GM23338 (cell line): ENCODE measurements around the gene CFAP92.

Source experiments
- CREB1 ChIP-seq: fragments of 250-450 bp; sonication (Bioruptor Pico); IDR thresholded peaks from 2 replicates; pipeline ENCODE4 v1.5.0; 2020; ENCODE audit warnings: low read depth, mild to moderate bottlenecking, moderate library complexity
- EZH2 ChIP-seq: fragments of 200-600 bp; sonication (generic); IDR thresholded peaks from one replicate; pipeline ENCODE4 v1.8.0; 2017; ENCODE audit warnings: antibody characterized with exemption, mild to moderate bottlenecking, low read depth; ENCODE audit not compliant: unreplicated experiment
- EZH2phosphoT487 ChIP-seq: fragments of 200-600 bp; sonication (generic); IDR thresholded peaks from one replicate; pipeline ENCODE4 v1.8.1; 2018; ENCODE audit warnings: antibody characterized with exemption; ENCODE audit not compliant: unreplicated experiment
- POLR2AphosphoS5 ChIP-seq: IDR thresholded peaks from 2 replicates; pipeline ENCODE4 v1.6.1; 2016; ENCODE audit warnings: antibody characterized with exemption, low read depth
- STAT1 ChIP-seq: IDR thresholded peaks from one replicate; pipeline ENCODE4 v1.6.1; 2016; ENCODE audit warnings: antibody characterized with exemption; ENCODE audit not compliant: unreplicated experiment
- ZNF114 ChIP-seq: fragments of 250-450 bp; sonication (Bioruptor Pico); IDR thresholded peaks from 2 replicates; pipeline ENCODE4 v1.5.0; 2020; ENCODE audit warnings: mild to moderate bottlenecking, moderate library complexity
- ZNF331 ChIP-seq: fragments of 250-450 bp; sonication (Bioruptor Pico); IDR thresholded peaks from 2 replicates; pipeline ENCODE4 v1.5.0; 2020; ENCODE audit warnings: low read depth, mild to moderate bottlenecking, moderate library complexity
- TF ChIP-seq, protein P1 (sequence below), 2 experiments: fragments of 200-600 bp in 1 of 2; sonication (generic) in 1 of 2; conservative IDR thresholded peaks; 2 replicates each; pipeline versions ENCODE4 v1.5.1 to v1.6.1; 2016 to 2017; ENCODE audit warnings: antibody characterized with exemption in 2 of 2, low read depth in 2 of 2, mild to moderate bottlenecking in 2 of 2, moderate library complexity in 1 of 2
- TF ChIP-seq, protein P2 (sequence below): IDR thresholded peaks from one replicate; pipeline ENCODE4 v1.6.1; 2018; ENCODE audit warnings: antibody characterized with exemption; ENCODE audit not compliant: unreplicated experiment
- TF ChIP-seq, protein P3 (sequence below): IDR thresholded peaks from 2 replicates; pipeline ENCODE4 v1.6.1; 2016; ENCODE audit warnings: antibody characterized with exemption
- TF ChIP-seq, protein P4 (sequence below): fragments of 250-450 bp; sonication (Bioruptor Pico); IDR thresholded peaks from 2 replicates; pipeline ENCODE4 v1.5.0; 2020; ENCODE audit warnings: mild to moderate bottlenecking, moderate library complexity

DNA sequence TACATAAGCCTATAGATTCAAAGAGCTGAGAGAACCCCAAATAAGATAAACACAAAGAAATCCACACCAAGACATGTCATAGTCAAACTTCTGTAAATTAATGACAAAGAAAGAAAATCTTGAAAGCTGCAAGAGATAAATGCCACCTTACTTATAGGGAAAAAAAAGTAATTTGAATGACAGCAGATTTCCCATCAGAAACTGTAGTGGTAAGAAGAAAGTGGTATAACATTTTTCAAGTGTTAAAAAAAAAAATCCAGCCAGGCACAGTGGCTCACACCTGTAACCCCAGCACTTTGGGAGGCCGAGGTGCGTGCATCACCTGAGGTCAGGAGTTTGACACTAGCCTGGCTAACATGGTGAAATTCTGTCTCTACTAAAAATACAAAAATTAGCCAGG, 37.4 kb downstream of the CFAP92 start:
- TF ChIP-seq, protein P1, sequence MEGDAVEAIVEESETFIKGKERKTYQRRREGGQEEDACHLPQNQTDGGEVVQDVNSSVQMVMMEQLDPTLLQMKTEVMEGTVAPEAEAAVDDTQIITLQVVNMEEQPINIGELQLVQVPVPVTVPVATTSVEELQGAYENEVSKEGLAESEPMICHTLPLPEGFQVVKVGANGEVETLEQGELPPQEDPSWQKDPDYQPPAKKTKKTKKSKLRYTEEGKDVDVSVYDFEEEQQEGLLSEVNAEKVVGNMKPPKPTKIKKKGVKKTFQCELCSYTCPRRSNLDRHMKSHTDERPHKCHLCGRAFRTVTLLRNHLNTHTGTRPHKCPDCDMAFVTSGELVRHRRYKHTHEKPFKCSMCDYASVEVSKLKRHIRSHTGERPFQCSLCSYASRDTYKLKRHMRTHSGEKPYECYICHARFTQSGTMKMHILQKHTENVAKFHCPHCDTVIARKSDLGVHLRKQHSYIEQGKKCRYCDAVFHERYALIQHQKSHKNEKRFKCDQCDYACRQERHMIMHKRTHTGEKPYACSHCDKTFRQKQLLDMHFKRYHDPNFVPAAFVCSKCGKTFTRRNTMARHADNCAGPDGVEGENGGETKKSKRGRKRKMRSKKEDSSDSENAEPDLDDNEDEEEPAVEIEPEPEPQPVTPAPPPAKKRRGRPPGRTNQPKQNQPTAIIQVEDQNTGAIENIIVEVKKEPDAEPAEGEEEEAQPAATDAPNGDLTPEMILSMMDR (conservative IDR thresholded peaks at IDR 0.05; ENCODE audit: low read depth in 2 of 2), result no peak
- TF ChIP-seq EZH2phosphoT487 (no peak), POLR2AphosphoS5 (no peak), CREB1 (CRISPR knock-in tag) (no peak), EZH2 (no peak), STAT1 (no peak), ZNF331 (CRISPR knock-in tag) (no peak), ZNF114 (no peak)
- TF ChIP-seq, protein P2, sequence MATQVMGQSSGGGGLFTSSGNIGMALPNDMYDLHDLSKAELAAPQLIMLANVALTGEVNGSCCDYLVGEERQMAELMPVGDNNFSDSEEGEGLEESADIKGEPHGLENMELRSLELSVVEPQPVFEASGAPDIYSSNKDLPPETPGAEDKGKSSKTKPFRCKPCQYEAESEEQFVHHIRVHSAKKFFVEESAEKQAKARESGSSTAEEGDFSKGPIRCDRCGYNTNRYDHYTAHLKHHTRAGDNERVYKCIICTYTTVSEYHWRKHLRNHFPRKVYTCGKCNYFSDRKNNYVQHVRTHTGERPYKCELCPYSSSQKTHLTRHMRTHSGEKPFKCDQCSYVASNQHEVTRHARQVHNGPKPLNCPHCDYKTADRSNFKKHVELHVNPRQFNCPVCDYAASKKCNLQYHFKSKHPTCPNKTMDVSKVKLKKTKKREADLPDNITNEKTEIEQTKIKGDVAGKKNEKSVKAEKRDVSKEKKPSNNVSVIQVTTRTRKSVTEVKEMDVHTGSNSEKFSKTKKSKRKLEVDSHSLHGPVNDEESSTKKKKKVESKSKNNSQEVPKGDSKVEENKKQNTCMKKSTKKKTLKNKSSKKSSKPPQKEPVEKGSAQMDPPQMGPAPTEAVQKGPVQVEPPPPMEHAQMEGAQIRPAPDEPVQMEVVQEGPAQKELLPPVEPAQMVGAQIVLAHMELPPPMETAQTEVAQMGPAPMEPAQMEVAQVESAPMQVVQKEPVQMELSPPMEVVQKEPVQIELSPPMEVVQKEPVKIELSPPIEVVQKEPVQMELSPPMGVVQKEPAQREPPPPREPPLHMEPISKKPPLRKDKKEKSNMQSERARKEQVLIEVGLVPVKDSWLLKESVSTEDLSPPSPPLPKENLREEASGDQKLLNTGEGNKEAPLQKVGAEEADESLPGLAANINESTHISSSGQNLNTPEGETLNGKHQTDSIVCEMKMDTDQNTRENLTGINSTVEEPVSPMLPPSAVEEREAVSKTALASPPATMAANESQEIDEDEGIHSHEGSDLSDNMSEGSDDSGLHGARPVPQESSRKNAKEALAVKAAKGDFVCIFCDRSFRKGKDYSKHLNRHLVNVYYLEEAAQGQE, result no peak
- TF ChIP-seq, protein P3, sequence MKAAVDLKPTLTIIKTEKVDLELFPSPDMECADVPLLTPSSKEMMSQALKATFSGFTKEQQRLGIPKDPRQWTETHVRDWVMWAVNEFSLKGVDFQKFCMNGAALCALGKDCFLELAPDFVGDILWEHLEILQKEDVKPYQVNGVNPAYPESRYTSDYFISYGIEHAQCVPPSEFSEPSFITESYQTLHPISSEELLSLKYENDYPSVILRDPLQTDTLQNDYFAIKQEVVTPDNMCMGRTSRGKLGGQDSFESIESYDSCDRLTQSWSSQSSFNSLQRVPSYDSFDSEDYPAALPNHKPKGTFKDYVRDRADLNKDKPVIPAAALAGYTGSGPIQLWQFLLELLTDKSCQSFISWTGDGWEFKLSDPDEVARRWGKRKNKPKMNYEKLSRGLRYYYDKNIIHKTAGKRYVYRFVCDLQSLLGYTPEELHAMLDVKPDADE, result no peak
- TF ChIP-seq, protein P4, sequence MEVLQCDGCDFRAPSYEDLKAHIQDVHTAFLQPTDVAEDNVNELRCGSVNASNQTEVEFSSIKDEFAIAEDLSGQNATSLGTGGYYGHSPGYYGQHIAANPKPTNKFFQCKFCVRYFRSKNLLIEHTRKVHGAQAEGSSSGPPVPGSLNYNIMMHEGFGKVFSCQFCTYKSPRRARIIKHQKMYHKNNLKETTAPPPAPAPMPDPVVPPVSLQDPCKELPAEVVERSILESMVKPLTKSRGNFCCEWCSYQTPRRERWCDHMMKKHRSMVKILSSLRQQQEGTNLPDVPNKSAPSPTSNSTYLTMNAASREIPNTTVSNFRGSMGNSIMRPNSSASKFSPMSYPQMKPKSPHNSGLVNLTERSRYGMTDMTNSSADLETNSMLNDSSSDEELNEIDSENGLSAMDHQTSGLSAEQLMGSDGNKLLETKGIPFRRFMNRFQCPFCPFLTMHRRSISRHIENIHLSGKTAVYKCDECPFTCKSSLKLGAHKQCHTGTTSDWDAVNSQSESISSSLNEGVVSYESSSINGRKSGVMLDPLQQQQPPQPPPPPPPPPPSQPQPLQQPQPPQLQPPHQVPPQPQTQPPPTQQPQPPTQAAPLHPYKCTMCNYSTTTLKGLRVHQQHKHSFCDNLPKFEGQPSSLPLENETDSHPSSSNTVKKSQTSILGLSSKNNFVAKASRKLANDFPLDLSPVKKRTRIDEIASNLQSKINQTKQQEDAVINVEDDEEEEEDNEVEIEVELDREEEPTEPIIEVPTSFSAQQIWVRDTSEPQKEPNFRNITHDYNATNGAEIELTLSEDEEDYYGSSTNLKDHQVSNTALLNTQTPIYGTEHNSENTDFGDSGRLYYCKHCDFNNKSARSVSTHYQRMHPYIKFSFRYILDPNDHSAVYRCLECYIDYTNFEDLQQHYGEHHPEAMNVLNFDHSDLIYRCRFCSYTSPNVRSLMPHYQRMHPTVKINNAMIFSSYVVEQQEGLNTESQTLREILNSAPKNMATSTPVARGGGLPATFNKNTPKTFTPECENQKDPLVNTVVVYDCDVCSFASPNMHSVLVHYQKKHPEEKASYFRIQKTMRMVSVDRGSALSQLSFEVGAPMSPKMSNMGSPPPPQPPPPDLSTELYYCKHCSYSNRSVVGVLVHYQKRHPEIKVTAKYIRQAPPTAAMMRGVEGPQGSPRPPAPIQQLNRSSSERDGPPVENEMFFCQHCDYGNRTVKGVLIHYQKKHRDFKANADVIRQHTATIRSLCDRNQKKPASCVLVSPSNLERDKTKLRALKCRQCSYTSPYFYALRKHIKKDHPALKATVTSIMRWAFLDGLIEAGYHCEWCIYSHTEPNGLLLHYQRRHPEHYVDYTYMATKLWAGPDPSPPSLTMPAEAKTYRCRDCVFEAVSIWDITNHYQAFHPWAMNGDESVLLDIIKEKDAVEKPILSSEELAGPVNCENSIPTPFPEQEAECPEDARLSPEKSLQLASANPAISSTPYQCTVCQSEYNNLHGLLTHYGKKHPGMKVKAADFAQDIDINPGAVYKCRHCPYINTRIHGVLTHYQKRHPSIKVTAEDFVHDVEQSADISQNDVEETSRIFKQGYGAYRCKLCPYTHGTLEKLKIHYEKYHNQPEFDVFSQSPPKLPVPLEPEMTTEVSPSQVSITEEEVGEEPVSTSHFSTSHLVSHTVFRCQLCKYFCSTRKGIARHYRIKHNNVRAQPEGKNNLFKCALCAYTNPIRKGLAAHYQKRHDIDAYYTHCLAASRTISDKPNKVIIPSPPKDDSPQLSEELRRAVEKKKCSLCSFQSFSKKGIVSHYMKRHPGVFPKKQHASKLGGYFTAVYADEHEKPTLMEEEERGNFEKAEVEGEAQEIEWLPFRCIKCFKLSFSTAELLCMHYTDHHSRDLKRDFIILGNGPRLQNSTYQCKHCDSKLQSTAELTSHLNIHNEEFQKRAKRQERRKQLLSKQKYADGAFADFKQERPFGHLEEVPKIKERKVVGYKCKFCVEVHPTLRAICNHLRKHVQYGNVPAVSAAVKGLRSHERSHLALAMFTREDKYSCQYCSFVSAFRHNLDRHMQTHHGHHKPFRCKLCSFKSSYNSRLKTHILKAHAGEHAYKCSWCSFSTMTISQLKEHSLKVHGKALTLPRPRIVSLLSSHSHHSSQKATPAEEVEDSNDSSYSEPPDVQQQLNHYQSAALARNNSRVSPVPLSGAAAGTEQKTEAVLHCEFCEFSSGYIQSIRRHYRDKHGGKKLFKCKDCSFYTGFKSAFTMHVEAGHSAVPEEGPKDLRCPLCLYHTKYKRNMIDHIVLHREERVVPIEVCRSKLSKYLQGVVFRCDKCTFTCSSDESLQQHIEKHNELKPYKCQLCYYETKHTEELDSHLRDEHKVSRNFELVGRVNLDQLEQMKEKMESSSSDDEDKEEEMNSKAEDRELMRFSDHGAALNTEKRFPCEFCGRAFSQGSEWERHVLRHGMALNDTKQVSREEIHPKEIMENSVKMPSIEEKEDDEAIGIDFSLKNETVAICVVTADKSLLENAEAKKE (CRISPR knock-in tag), result no peak
